A549 (cell line): ENCODE results near the gene C16orf46. TPM values are rescaled to one million over a fixed set of nuclear protein-coding genes. Genes with fewer than 3 reads are reported as not detected.

Source experiments
- ATAC-seq, 2 experiments: fragments of 200-7000 bp in 1 of 2; fragments of >200 bp in 1 of 2; cut with Nextera tagmentation in 1 of 2; cut with Tn5 transposase in 1 of 2; 3 replicates each; pipeline versions ENCODE4 v1.8.0 to v1.9.1; 2018 to 2020; ENCODE audit warnings: mild to moderate bottlenecking in 1 of 2, moderate library complexity in 1 of 2
- CTCF ChIA-PET: fragments of 300-600 bp; sonication (Branson Sonifier 250); formaldehyde crosslinking; extraction: SDS; loops from one replicate; lab custom pipeline; 2021; ENCODE audit warnings: antibody characterized with exemption, inconsistent platforms; lab: Yijun Ruan, JAX
- POLR2A ChIA-PET: fragments of 350-600 bp; formaldehyde crosslinking; extraction: SDS; loops from one replicate; lab custom pipeline; 2021; ENCODE audit warnings: antibody characterized with exemption, inconsistent platforms; lab: Yijun Ruan, JAX
- DNase-seq, 2 experiments: peaks; one replicate each; pipeline versions ENCODE4 v3.0.0 to v3.0.0-alpha.2; 2011 to 2016; ENCODE audit warnings: low read depth in 1 of 2, low spot score in 1 of 2
- FAIRE-seq: peaks from 2 replicates; lab custom pipeline; 2011; peaks lifted over from hg19 to GRCh38; lab: Jason Lieb, UNC
- H3K27ac ChIP-seq, 2 experiments: fragments of >200 bp; sonication (Bioruptor Twin); formaldehyde crosslinking; 3 replicates each; pipeline ENCODE4 v1.5.1; 2016 to 2017
- H3K4me1 ChIP-seq: fragments of >200 bp; sonication (Bioruptor Twin); formaldehyde crosslinking; 3 replicates; pipeline ENCODE4 v1.6.1; 2016
- H3K4me2 ChIP-seq: fragments of >200 bp; sonication (Bioruptor Twin); formaldehyde crosslinking; 3 replicates; pipeline ENCODE4 v1.6.1; 2016
- H3K4me3 ChIP-seq: fragments of >200 bp; sonication (Bioruptor Twin); formaldehyde crosslinking; 3 replicates; pipeline ENCODE4 v1.5.1; 2016
- H3K9me3 ChIP-seq: fragments of >200 bp; sonication (Bioruptor Twin); formaldehyde crosslinking; 3 replicates; pipeline ENCODE4 v1.6.1; 2016
- BCL3 ChIP-seq: fragments of >200 bp; sonication (Bioruptor Twin); formaldehyde crosslinking; IDR thresholded peaks from 3 replicates; pipeline ENCODE4 v1.6.1; 2016
- BHLHE40 ChIP-seq: IDR thresholded peaks from 2 replicates; pipeline ENCODE4 v1.6.1; 2012; ENCODE audit warnings: low read depth, low read length, inconsistent platforms
- CBX2 ChIP-seq: fragments of 200-600 bp; sonication (generic); IDR thresholded peaks from 2 replicates; pipeline ENCODE4 v1.6.1; 2016; ENCODE audit warnings: low read depth, mild to moderate bottlenecking, borderline replicate concordance
- CTCF ChIP-seq: fragments of >200 bp; sonication (Bioruptor Twin); formaldehyde crosslinking; IDR thresholded peaks from 3 replicates; pipeline ENCODE4 v1.5.1; 2016
- E2F6 ChIP-seq: IDR thresholded peaks from 2 replicates; pipeline ENCODE4 v1.6.1; 2012; ENCODE audit warnings: low read depth, borderline replicate concordance
- EHMT2 ChIP-seq: fragments of 200-600 bp; sonication (generic); IDR thresholded peaks from 2 replicates; pipeline ENCODE4 v1.6.1; 2016; ENCODE audit warnings: antibody characterized with exemption, low read depth, mild to moderate bottlenecking, moderate library complexity
- ESRRA ChIP-seq: fragments of 150-350 bp; IDR thresholded peaks from 2 replicates; pipeline ENCODE4 v1.6.1; 2014; ENCODE audit warnings: mild to moderate bottlenecking, low read length, borderline replicate concordance
- FOXS1 ChIP-seq: fragments of 250-450 bp; sonication (Bioruptor Pico); IDR thresholded peaks from 2 replicates; pipeline ENCODE4 v1.5.0; 2020; ENCODE audit warnings: mild to moderate bottlenecking, moderate library complexity
- GATA3 ChIP-seq: IDR thresholded peaks from 2 replicates; pipeline ENCODE4 v1.6.1; 2012; ENCODE audit warnings: borderline replicate concordance
- HDAC2 ChIP-seq: fragments of 200-600 bp; sonication (generic); IDR thresholded peaks from 2 replicates; pipeline ENCODE4 v1.6.1; 2016
- HES2 ChIP-seq: fragments of >200 bp; sonication (Bioruptor Twin); formaldehyde crosslinking; IDR thresholded peaks from 2 replicates; pipeline ENCODE4 v1.6.1; 2016
- HOXA7 ChIP-seq: fragments of 250-450 bp; sonication (Bioruptor Pico); IDR thresholded peaks from 2 replicates; pipeline ENCODE4 v1.5.0; 2020; ENCODE audit warnings: mild to moderate bottlenecking, moderate library complexity
- HOXB5 ChIP-seq: fragments of 250-450 bp; sonication (Bioruptor Pico); IDR thresholded peaks from 2 replicates; pipeline ENCODE4 v1.5.0; 2020; ENCODE audit warnings: mild to moderate bottlenecking, moderate library complexity
- JUNB ChIP-seq: fragments of >200 bp; sonication (Bioruptor Twin); formaldehyde crosslinking; IDR thresholded peaks from 2 replicates; pipeline ENCODE4 v1.6.1; 2016
- MYC ChIP-seq: IDR thresholded peaks from 2 replicates; pipeline ENCODE4 v1.6.1; 2012; ENCODE audit warnings: mild to moderate bottlenecking, inconsistent platforms, low read length, improper control_type of control experiment, borderline replicate concordance
- NPAS2 ChIP-seq: fragments of 250-450 bp; sonication (Bioruptor Pico); IDR thresholded peaks from 2 replicates; pipeline ENCODE4 v1.8.0; 2022; ENCODE audit warnings: mild to moderate bottlenecking, moderate library complexity, borderline replicate concordance
- PHF8 ChIP-seq: fragments of 200-600 bp; sonication (generic); IDR thresholded peaks from 2 replicates; pipeline ENCODE4 v1.6.1; 2016; ENCODE audit warnings: low read depth, mild to moderate bottlenecking, antibody characterized with exemption, moderate library complexity, borderline replicate concordance
- POLR2A ChIP-seq: IDR thresholded peaks from 2 replicates; pipeline ENCODE4 v1.6.1; 2012; ENCODE audit warnings: mild to moderate bottlenecking, low read length
- RAD21 ChIP-seq, 2 experiments: fragments of >200 bp in 1 of 2; sonication (Bioruptor Twin) in 1 of 2; formaldehyde crosslinking in 1 of 2; IDR thresholded peaks in 1 of 2; conservative IDR thresholded peaks in 1 of 2; 2 replicates in 1 of 2; 3 replicates in 1 of 2; pipeline ENCODE4 v1.6.1; 2012 to 2018; ENCODE audit warnings: inconsistent platforms in 1 of 2
- RARB ChIP-seq: fragments of 250-450 bp; sonication (Bioruptor Pico); IDR thresholded peaks from 2 replicates; pipeline ENCODE4 v1.8.0; 2021; ENCODE audit warnings: mild to moderate bottlenecking, moderate library complexity
- RCOR1 ChIP-seq: fragments of 150-350 bp; IDR thresholded peaks from 2 replicates; pipeline ENCODE4 v1.6.1; 2014; ENCODE audit warnings: antibody characterized with exemption, low read length, low read depth
- SMC3 ChIP-seq: fragments of >200 bp; sonication (Bioruptor Twin); formaldehyde crosslinking; IDR thresholded peaks from 3 replicates; pipeline ENCODE4 v1.6.1; 2018; ENCODE audit warnings: inconsistent platforms
- TFCP2L1 ChIP-seq: fragments of 250-450 bp; sonication (Bioruptor Pico); IDR thresholded peaks from 2 replicates; pipeline ENCODE4 v1.5.0; 2021; ENCODE audit warnings: mild to moderate bottlenecking
- TP53 ChIP-seq: fragments of 250-450 bp; sonication (Bioruptor Pico); IDR thresholded peaks from 2 replicates; pipeline ENCODE4 v1.5.0; 2021; ENCODE audit warnings: mild to moderate bottlenecking, moderate library complexity
- ZC3H11A ChIP-seq: fragments of 450-650 bp; IDR thresholded peaks from 2 replicates; pipeline ENCODE4 v1.6.1; 2014; ENCODE audit warnings: antibody characterized with exemption, mild to moderate bottlenecking
- ZFP36 ChIP-seq: fragments of 450-650 bp; IDR thresholded peaks from 2 replicates; pipeline ENCODE4 v1.6.1; 2014; ENCODE audit warnings: borderline replicate concordance; ENCODE audit not compliant: partially characterized antibody
- ZNF302 ChIP-seq: fragments of 250-450 bp; sonication (Bioruptor Pico); IDR thresholded peaks from 2 replicates; pipeline ENCODE4 v1.9.0; 2021; ENCODE audit warnings: inconsistent platforms, mild to moderate bottlenecking, moderate library complexity
- WGBS: methylation state at CpG from one replicate; pipeline ENCODE4 v1.1.6; 2017; ENCODE audit errors: missing lambda C conversion rate; 5-methylcytosine and 5-hydroxymethylcytosine counted together
- polyA plus RNA-seq, 4 experiments: library from polyadenylated mRNA; depleted of rRNA in 3 of 4; stranded (reverse); fragments of >200 nt; fragmentation: RNase III in 1 of 4; extraction: RNeasy Plus Mini Kit Qiagen cat#74134 plus additional on column Dnase treatment in 1 of 4; gene quantifications; 2 replicates in 3 of 4; 3 replicates in 1 of 4; pipeline ENCODE4 v1.2.3, GENCODE V29; 2011 to 2017

C16orf46 gene
- polyA plus RNA-seq, 2 of the 4 experiments (the other 2 are of a cell fraction), result 0.37 to 1.4 TPM

GRCh38 chr16:81035975-81036750 is 40.9 kb downstream of the C16orf46 start:
- ChIA-PET CTCF (interaction anchor here (0.6 to 3.2 kb wide), 52 partner anchors 10 to 719 kb away, joined by 3 to 38 read pairs (median 4); partner anchors contain the start of genes BCO1, C16orf46, CENPN and CMC2), POLR2A (interaction anchor here (0.5 to 1.3 kb wide), 5 partner anchors 26 to 81 kb away, joined by 3 to 14 read pairs (median 3); partner anchors contain the start of gene C16orf46)
- no peaks in the 10 kb centered on the region for H3K9me3 ChIP-seq
- DNase-seq, result peak; percentile 23 to 25
- H3K4me1 ChIP-seq, result peaks cover 9% of the 10 kb centered on the region; the same call in 1 of the 3 replicates
- peak overlapping the region; percentile 86 to 96 for H3K27ac ChIP-seq
- peak; percentile 46 to 74 for ATAC-seq
- TF ChIP-seq GATA3 (no peak), CTCF (no peak), ZNF302 (CRISPR knock-in tag) (no peak), HOXB5 (CRISPR knock-in tag) (no peak), SMC3 (no peak), JUNB (no peak), TFCP2L1 (CRISPR knock-in tag) (no peak), HDAC2 (no peak), HOXA7 (CRISPR knock-in tag) (no peak), E2F6 (no peak), POLR2A (no peak), EHMT2 (no peak), BHLHE40 (no peak), RCOR1 (no peak), ZC3H11A (no peak), NPAS2 (no peak), PHF8 (no peak), FOXS1 (CRISPR knock-in tag) (no peak), BCL3 (no peak), ZFP36 (no peak)
- TF ChIP-seq, all 56 proteins: peak for 0
- peak overlapping the region; percentile 97 for H3K4me2 ChIP-seq
- WGBS, result 1% methylated on average over 33 of the region's 80 CpGs
- H3K4me3 ChIP-seq, result peak overlapping the region; percentile 94
- FAIRE-seq, result no peak

GRCh38 chr16:81035398-81035974 is 41.6 kb downstream of the C16orf46 start, which contains the start of gene ATMIN:
TSS of gene ATMIN (plus strand) at chr16:81035842. CDS start at chr16:81035871, 29 bp downstream.
- peak within 1 kb of the TSS; percentile 94 for H3K4me3 ChIP-seq
- H3K9me3 ChIP-seq, result no peaks in the 10 kb centered on the region
- 29% methylated on average over 11 of the region's 54 CpGs for WGBS
- H3K27ac ChIP-seq, result peak within 1 kb of the TSS; percentile 86 to 96
- ChIA-PET POLR2A (interaction anchor here (0.6 to 1.3 kb wide), 4 partner anchors 25 to 42 kb away, joined by 3 to 14 read pairs (median 3); partner anchors contain the start of gene C16orf46), CTCF (interaction anchor here (0.6 to 3.2 kb wide), 57 partner anchors 8 to 719 kb away, joined by 3 to 38 read pairs (median 4); partner anchors contain the start of genes BCO1, C16orf46, CENPN and CMC2)
- FAIRE-seq (no peak), DNase-seq (peak; percentile 83 to 85), ATAC-seq (peak; percentile 96)
- peaks cover 9% of the 10 kb centered on the region; the same call in 1 of the 3 replicates for H3K4me1 ChIP-seq
- H3K4me2 ChIP-seq, result peak within 1 kb of the TSS; percentile 97
- TF ChIP-seq ZNF302 (CRISPR knock-in tag) (no peak), EHMT2 (no peak), E2F6 (0 out of 2 replicates have a peak, but pooled peaks have one; percentile 22), SMC3 (peak; percentile 96), MYC (no peak), CTCF (peak; percentile 100), CBX2 (no peak), TP53 (CRISPR knock-in tag) (no peak), RARB (CRISPR knock-in tag) (no peak), PHF8 (no peak), NPAS2 (no peak), HES2 (no peak), RAD21 (conservative IDR thresholded peaks at IDR 0.05 in 1 of 2, IDR thresholded peaks at IDR 0.05 in 1 of 2) (peak; percentile 52 to 82), ZFP36 (no peak), ZC3H11A (no peak), ESRRA (no peak)
